Measurements from ENCODE around the gene SLC4A3. TPM values are rescaled to one million over a fixed set of nuclear protein-coding genes. Genes with fewer than 3 reads are reported as not detected.
"Not testable (repeated sequence)": the region's sequence is repeated elsewhere in the genome, so short reads cannot be mapped to it uniquely, and the experiment has no call there.

The SLC4A3 gene
- total RNA-seq, 1 donor from 2014 or later: 0.20 TPM

DNA sequence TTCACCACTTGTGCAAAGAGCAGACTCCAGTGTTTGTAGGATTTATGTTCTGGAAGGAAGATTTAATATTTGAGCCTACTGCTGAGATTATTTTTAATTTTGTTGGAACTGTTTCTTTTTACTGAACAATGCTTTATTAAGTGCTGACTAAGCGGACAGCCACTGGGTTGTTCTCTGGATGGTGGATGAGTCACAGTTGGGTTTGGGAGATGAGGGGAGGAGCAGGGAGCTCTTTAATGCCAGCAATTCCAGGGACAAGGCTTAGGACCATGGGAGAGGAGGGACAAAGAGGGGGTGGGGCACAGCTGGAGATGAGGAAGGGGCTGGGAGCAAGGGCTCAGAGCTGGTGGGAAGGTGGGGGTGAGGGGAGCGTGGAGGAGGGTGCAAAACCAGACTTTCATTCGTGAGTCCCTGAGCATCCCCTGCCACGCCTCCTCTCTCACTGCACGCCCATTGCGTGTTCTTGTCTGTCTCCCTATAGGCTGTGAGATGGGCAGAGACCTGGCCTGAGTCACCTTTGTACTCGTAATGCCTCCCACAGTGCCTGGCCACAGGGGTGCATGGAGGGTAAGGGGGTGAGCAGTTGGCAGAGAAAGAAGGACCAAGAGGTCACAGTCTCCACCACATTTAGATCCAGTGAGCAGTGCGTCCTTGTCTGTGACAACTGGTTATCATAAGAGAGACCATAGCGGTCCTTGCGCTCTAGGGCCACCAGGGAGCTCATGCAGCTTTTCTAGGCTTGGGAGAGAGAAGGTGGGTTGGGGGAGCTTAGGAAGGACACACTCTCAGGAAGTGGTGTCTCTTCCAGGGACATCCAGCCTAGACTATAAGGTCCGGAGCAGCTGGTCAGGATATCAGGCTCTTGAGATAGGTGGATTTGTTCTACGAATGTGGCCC is 18.4 kb downstream of the SLC4A3 start:
- ATAC-seq (no peak), DNase-seq (ENCODE audit: low spot score) (no peak)

- no peak for ATAC-seq
- DNase-seq (ENCODE audit: low spot score): no peak
These were observed 20.7 kb downstream of the SLC4A3 start for GRCh38 chr2:219648176-219648575.

GRCh38 chr2:219648963-219649362 is 21.5 kb downstream of the SLC4A3 start:
- DNase-seq (ENCODE audit: low spot score): no peak
- no peak for ATAC-seq

DNA sequence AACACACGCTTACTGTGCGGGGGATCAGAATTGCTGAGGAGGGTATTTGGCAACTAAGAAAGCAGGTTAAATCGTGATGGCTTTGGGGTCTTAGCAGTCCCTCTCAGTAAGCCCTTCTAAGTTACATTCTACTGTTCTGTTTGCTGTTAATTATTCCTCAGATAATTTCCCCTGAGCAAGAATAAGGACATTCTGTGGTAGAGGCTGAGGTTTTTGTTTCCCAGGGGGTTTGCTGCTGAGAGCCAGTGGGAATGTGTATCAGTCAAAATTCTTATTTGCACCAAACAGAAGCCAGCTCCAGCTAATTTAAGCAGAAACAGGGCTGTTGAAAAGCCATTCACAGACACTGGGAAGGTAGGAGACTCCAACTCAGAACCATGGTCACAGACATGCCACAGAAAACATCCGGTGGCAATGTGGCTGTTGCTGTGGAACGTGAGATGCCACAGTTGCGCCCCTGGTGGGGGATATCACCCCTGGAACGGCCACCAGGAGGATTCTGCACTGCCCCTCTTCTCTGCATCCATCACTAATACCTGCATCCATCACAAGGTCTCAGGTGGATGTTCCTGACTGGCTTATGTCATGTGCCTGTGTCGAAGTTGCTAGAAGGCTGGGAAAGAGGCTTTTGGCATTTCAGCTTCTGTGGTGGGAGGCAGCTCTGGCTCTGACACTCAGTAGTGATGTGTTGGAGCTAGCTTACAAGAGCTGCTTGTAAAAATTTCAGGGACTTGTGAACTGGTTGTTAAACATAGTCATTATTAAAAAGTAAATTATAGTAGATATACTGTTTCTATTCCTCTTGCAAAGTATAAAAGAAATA is 23.2 kb downstream of the SLC4A3 start:
- ATAC-seq (no peak), DNase-seq (ENCODE audit: low spot score) (no peak)

DNA sequence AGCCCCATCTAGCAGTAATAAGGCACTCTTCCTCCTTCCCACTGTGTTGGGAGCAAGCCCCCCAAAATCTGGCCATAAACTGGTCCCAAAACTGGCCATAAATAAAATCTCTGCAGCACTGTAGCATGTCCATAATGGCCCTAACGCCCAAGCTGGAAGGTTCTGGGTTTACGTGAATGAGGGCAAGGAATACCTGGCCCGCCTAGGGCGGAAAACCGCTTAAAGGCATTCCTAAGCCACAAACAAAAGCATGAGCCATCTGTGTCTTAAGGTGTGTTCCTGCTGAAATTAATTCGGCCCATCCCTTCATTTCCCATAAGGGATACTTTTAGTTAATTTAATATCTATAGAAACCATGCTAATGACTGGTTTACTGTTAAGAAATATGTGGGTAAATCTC is 24.2 kb downstream of the SLC4A3 start:
- ATAC-seq; DNase-seq (ENCODE audit: low spot score): not testable (repeated sequence)

DNA sequence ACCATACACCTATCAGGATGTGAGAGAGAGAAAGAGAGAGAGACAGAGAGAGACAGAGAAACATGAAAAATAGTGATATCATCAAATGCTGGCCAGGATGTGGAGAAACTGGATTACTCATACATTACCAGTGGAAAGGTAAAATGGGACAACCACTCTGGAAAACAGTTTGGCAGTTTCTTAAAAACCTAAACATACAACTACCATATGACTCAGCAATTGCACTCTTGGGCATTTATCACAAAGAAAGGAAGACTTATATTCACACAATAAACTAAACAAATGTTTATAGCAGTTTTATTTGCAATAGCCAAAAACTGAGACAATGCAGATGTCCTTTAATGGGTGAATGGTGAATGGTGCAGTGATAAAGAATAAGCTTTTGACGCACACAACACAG is 29.1 kb downstream of the SLC4A3 start:
- no peak for ATAC-seq
- no peak for DNase-seq (ENCODE audit: low spot score)

DNA sequence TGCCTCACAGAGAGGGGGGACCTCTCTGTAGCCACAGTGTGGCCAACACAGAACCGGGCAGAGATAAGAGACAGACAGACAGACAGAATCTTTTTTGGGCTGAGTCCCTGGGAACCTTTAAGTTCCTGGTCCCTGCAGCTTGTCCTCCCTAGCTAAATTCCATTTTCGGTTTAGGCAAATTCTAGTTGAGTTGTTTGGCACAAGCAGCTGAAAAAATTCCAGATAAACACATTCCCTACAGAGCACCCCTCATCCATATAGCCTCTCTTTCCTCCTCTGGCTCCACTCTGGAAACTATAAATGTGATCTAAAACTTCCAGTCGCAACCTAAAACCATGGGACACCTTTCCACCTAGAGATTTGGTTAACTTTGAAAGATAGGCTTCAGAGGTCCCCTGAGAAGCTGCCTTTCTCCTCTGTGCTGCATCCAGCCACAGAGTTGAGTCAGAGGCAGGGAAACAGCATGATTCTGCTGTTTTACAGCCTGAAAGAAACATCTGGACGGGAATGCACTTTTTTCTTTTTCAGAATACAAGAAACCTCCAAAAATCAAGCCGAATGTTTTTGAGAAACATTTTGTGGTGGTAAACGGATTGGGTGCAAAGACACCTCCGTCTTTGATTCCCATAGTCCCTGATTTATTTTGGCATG is 30.9 kb downstream of the SLC4A3 start:
- ATAC-seq (no peak), DNase-seq (ENCODE audit: low spot score) (peak; percentile 26)

- no peak for ATAC-seq
- no peak for DNase-seq (ENCODE audit: low spot score)
These were observed 31.4 kb downstream of the SLC4A3 start for GRCh38 chr2:219658874-219659273.

GRCh38 chr2:219661197-219661954 is 33.9 kb downstream of the SLC4A3 start:
- DNase-seq (ENCODE audit: low spot score) (no peak), ATAC-seq (no peak)

DNA sequence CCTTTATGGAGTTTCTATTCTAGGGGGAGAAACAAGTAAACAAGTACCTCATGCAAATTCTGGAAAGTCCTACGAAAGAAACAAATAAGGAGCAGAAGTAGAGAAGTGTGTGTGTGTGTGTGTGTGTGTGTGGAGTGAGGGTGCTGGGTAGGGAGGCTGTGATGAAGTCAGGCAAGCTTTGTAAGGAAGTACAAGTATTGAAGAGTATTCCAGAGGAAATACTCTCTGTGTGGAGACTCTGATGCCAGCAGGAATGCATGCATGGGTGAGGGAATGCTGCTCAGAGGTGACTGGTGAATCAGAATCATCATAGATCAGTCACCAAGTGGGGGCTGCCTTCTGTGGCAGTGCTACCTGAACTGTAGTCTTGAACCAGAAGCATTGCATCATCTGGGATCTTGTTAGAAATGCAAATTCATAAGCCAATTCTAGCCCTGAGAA is 34.5 kb downstream of the SLC4A3 start:
- no peak for DNase-seq (ENCODE audit: low spot score)
- no peak for ATAC-seq

DNA sequence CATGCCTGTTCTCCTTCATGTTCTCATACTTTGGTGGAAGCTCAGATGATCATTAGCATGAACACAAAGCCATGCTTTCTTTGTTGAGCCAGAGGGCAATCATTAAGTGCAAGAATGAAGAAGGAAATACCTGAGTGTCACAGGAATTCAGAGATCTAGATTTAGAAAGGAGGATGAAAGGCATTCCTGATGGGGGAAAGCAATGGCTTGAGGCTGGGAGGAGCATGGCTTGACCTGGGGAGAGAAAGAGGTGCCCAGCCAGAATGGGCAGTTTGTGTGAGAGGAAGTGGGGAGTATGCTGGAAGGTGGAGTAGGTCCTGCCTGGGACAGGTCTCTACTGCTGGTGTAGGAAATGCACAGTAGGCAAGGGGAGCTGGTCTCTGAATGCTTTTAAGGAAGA is 35.1 kb downstream of the SLC4A3 start:
- ATAC-seq: no peak

DNA sequence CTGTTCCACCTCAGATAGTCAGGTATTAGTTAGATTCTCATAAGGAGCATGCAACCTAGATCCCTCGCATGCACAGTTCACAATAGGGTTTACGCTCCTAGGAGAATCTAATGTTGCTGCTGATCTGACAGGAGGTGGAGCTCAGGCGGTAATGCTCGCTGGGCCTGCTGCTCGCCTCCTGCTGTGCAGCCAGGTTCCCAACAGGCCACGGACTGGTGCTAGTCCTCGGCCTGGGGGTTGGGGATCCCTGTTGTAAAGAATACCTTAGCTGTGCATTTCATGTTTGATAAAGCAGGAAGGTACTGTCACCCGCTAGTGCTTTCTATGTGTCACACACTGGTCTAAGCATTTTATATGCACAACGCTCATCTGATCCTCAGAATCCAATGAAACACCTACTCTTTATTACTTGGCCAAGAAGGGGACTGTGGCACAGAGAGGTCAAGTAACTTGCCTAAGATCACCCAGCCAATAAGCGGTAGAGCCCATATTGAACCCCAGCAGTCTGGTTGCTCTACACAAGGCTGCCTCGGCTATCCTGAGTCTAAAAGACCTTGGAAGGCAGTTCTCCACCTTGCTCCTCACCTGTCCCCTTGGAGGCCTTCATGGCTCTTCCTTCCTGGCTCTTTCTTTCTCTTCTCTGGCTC is 35.8 kb downstream of the SLC4A3 start:
- ATAC-seq (no peak), DNase-seq (ENCODE audit: low spot score) (peak; percentile 33)

More for the DNA sequence above, 35.1 kb downstream of the SLC4A3 start:
- DNase-seq (ENCODE audit: low spot score): peak; percentile 26

GRCh38 chr2:219664041-219664440 is 36.6 kb downstream of the SLC4A3 start:
- ATAC-seq (no peak), DNase-seq (ENCODE audit: low spot score) (peak; percentile 21)

GRCh38 chr2:219664944-219665343 is 37.5 kb downstream of the SLC4A3 start:
- peak; percentile 39 for DNase-seq (ENCODE audit: low spot score)
- no peak for ATAC-seq

GRCh38 chr2:219665926-219666325 is 38.5 kb downstream of the SLC4A3 start:
- ATAC-seq: no peak
- DNase-seq (ENCODE audit: low spot score): peak; percentile 3

DNA sequence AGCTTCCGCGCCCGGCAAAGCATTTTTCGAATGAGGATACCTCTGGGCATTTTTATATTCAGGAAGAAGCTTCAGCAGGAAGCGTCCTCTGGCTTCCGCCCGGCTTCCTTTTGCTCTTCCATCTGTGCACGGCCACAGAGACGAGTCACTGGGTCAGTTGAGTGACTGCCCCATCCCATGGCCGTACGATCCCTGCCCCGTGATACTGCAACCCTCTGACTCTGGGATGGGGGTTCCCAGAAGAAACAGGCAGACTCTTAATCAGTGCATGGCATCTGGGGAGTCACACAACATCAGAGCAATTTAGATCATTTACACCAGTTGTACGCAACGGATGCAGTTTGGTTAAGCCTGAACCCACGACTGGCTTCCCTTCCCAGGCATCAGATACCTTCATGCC is 40.9 kb downstream of the SLC4A3 start:
- ATAC-seq: no peak
- no peak for DNase-seq (ENCODE audit: low spot score)

- ATAC-seq (no peak), DNase-seq (ENCODE audit: low spot score) (no peak)
These were observed 43.0 kb downstream of the SLC4A3 start for GRCh38 chr2:219670386-219670785.

DNA sequence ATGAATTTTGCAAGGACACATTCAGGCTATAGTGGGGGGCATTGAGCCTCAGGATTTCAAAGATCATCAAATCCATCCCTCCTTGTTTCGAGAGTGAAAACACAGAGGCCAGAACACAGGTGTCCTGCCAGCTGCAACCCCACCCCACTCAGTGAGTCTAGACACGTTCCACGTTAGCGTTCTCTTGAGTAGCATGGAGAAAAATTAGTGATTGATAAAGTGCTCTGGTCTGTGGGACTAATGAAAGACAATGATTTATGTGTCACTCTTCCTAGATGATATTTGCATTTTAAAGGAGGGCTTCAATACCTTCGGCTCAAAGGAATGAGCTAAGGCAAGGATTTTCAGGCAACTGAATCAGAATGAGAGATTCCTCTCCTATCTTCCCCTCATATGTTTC is 43.8 kb downstream of the SLC4A3 start:
- DNase-seq (ENCODE audit: low spot score) (no peak), ATAC-seq (no peak)

DNA sequence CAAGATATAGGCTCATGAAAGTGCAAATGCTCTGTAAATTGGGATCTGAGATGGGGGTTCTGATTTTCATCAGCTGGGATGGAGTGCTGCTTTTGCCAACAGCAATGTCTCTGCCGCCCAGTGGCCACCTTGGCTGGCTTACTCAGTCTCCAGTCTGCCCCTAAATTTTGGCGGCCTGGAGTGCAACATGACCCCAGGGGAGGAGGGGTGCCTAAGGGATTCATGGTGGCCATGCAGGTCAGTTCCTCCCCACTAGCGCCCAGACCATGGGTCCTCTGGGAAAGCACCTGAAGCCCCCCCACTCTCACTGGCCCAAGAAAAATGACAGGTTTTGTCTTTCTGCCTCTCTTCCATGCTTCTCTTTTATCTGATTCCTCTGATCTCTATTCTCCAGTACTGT is 45.0 kb downstream of the SLC4A3 start:
- ATAC-seq: no peak
- no peak for DNase-seq (ENCODE audit: low spot score)

DNA sequence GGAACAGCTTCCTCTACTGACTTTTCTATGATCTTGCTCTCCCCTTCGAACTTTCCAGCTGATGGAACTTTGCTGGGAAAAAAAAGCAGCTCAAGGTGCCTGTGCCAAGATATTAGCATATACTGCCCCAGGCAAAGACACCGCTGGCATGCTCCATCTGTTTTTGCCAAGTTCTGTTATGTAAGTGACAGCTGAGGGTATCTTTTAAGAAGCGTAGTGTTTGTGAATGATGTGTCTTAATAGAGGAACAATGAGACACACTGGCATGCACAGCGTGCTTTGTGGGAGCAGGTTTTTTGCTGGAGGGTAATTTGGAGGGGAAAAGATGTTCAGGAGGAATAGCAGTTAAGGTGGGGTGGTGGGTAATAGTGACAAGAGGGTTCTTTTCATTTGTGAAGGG is 47.8 kb downstream of the SLC4A3 start:
- ATAC-seq: no peak
- DNase-seq (ENCODE audit: low spot score): no peak

Data from left lobe of liver (tissue), 2 donors.